Activated B cell treated with CpG ODN at 0.5 μM for 24 hours (primary cell): ENCODE data around the gene FURIN. TPM values are rescaled to one million over a fixed set of nuclear protein-coding genes. Genes with fewer than 3 reads are reported as not detected.

Experiments
- ATAC-seq: fragments of 200-7000 bp; cut with Tn5 transposase; one replicate; pipeline ENCODE4 v1.10.0; 2021; ENCODE audit warnings: low read depth, mild to moderate bottlenecking, moderate library complexity
- CTCF ChIA-PET: fragments of 350-600 bp; sonication (Branson Sonifier 250); formaldehyde crosslinking; loops from one replicate; lab custom pipeline; 2021; ENCODE audit warnings: antibody characterized with exemption; lab: Charles Lee
- POLR2A ChIA-PET: fragments of 350-600 bp; sonication (Branson Sonifier 250); formaldehyde crosslinking; loops from one replicate; lab custom pipeline; 2021; ENCODE audit warnings: antibody characterized with exemption; lab: Charles Lee
- DNase-seq: peaks from one replicate; pipeline ENCODE4 v3.0.0; 2022
- H3K27ac Mint-ChIP-seq: one replicate; pipeline ENCODE4 v1.8.0; 2020; ENCODE audit warnings: mixed read lengths
- H3K27me3 Mint-ChIP-seq: one replicate; pipeline ENCODE4 v1.8.0; 2021; ENCODE audit warnings: mixed read lengths
- H3K36me3 Mint-ChIP-seq: one replicate; pipeline ENCODE4 v1.8.0; 2021; ENCODE audit warnings: low read depth, mixed read lengths
- H3K4me1 Mint-ChIP-seq: one replicate; pipeline ENCODE4 v1.8.0; 2021; ENCODE audit warnings: mixed read lengths
- H3K4me3 Mint-ChIP-seq: one replicate; pipeline ENCODE4 v1.8.0; 2020; ENCODE audit warnings: mild to moderate bottlenecking, mixed read lengths
- H3K9me3 Mint-ChIP-seq: one replicate; pipeline ENCODE4 v1.8.0; 2020; ENCODE audit warnings: mixed read lengths
- intact Hi-C: fragments of 100-400 bp; cut with micrococcal nuclease; formaldehyde crosslinking; loops from one replicate; pipeline ENCODE4 v1.15.1; 2024
- total RNA-seq: library from RNA; stranded (reverse); gene quantifications from 2 replicates; pipeline ENCODE4 v1.2.3, GENCODE V29; 2022
- TF ChIP-seq, protein P1 (sequence below): fragments of 200-600 bp; IDR thresholded peaks from one replicate; pipeline ENCODE4 v1.8.0; 2022; ENCODE audit warnings: antibody characterized with exemption, mild to moderate bottlenecking

Gene FURIN
- total RNA-seq, 1 donor from 2014 or later, result 46.5 TPM

GRCh38 chr15:90931575-90931827 is 63.1 kb downstream of the FURIN start:
- CTCF ChIA-PET, result interaction anchor here (0.6 to 8.7 kb wide), 24 partner anchors 12 to 630 kb away, joined by 3 to 193 read pairs (median 4); partner anchors contain the start of genes BLM, FES, MAN2A2 and RCCD1
- TF ChIP-seq, protein P1, sequence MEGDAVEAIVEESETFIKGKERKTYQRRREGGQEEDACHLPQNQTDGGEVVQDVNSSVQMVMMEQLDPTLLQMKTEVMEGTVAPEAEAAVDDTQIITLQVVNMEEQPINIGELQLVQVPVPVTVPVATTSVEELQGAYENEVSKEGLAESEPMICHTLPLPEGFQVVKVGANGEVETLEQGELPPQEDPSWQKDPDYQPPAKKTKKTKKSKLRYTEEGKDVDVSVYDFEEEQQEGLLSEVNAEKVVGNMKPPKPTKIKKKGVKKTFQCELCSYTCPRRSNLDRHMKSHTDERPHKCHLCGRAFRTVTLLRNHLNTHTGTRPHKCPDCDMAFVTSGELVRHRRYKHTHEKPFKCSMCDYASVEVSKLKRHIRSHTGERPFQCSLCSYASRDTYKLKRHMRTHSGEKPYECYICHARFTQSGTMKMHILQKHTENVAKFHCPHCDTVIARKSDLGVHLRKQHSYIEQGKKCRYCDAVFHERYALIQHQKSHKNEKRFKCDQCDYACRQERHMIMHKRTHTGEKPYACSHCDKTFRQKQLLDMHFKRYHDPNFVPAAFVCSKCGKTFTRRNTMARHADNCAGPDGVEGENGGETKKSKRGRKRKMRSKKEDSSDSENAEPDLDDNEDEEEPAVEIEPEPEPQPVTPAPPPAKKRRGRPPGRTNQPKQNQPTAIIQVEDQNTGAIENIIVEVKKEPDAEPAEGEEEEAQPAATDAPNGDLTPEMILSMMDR, result no peak
- no peak for ATAC-seq
- H3K36me3 Mint-ChIP-seq, result peaks cover 6% of the 10 kb centered on the region
- H3K4me1 Mint-ChIP-seq, result peaks cover 49% of the 10 kb centered on the region
- DNase-seq, result no peak
- H3K4me3 Mint-ChIP-seq, result peak overlapping the region; percentile 96
- no peaks in the 10 kb centered on the region for H3K27me3 Mint-ChIP-seq
- H3K27ac Mint-ChIP-seq, result peak overlapping the region; percentile 97
- H3K9me3 Mint-ChIP-seq, result no peaks in the 10 kb centered on the region
- intact Hi-C loops, result loop anchor here (5.0 kb wide), 5 partner anchors 264 to 829 kb away; partner anchors contain the start of genes CIB1, GDPGP1 and IDH2
- POLR2A ChIA-PET, result interaction anchor here (0.5 to 8.7 kb wide), 24 partner anchors 8 to 1370 kb away, joined by 3 to 213 read pairs (median 4); partner anchors contain the start of genes AP3S2, BLM, FES and IQGAP1

- Mint-ChIP-seq H3K27ac (peak within 1 kb of the TSS; percentile 97), H3K27me3 (no peaks in the 10 kb centered on the region), H3K36me3 (peaks cover 9% of the 10 kb centered on the region), H3K4me3 (peak within 1 kb of the TSS; percentile 96), H3K9me3 (no peaks in the 10 kb centered on the region), H3K4me1 (peaks cover 53% of the 10 kb centered on the region)
- ChIA-PET CTCF (interaction anchor here (0.6 to 8.7 kb wide), 31 partner anchors 9 to 631 kb away, joined by 3 to 193 read pairs (median 4); partner anchors contain the start of genes BLM, FES, MAN2A2 and RCCD1), POLR2A (interaction anchor here (0.5 to 8.7 kb wide), 29 partner anchors 9 to 1038 kb away, joined by 3 to 213 read pairs (median 4); partner anchors contain the start of genes AP3S2, BLM, FES and IQGAP1)
- DNase-seq, result peak; percentile 95
- ATAC-seq, result peak; percentile 56
- intact Hi-C loops, result loop anchor here (1.0 to 5.0 kb wide), 6 partner anchors 265 to 830 kb away; partner anchors contain the start of genes CIB1, GDPGP1, IDH2 and IQGAP1
- TF ChIP-seq, protein P1, result peak; percentile 85
Observed at GRCh38 chr15:90931828-90932659, 63.7 kb downstream of the FURIN start, which contains the start of gene HDDC3. TSS of gene HDDC3 (minus strand) at chr15:90932549. CDS start at chr15:90932540, 9 bp downstream.

- CTCF ChIA-PET, result interaction anchor here (0.8 to 8.7 kb wide), 21 partner anchors 10 to 640 kb away, joined by 3 to 193 read pairs (median 6); partner anchors contain the start of genes BLM, FES, MAN2A2 and RCCD1
- Mint-ChIP-seq H3K9me3 (no peaks in the 10 kb centered on the region), H3K4me3 (peak overlapping the region; percentile 96), H3K27me3 (no peaks in the 10 kb centered on the region), H3K4me1 (peaks cover 53% of the 10 kb centered on the region), H3K27ac (peak overlapping the region; percentile 97), H3K36me3 (peaks cover 9% of the 10 kb centered on the region)
- intact Hi-C loops, result loop anchor here (1.0 to 5.0 kb wide), 6 partner anchors 265 to 830 kb away; partner anchors contain the start of genes CIB1, GDPGP1, IDH2 and IQGAP1
- DNase-seq (no peak), ATAC-seq (no peak)
- TF ChIP-seq, protein P1, result peak; percentile 9
- POLR2A ChIA-PET, result interaction anchor here (0.5 to 8.7 kb wide), 17 partner anchors 9 to 667 kb away, joined by 3 to 213 read pairs (median 5); partner anchors contain the start of genes BLM, FES, MAN2A2 and NGRN
Observed at GRCh38 chr15:90932660-90932991, 64.2 kb downstream of the FURIN start.

Other genes with a start within 250 kb of the FURIN start
- gene BLM, start 151.2 kb upstream of the FURIN start, total RNA-seq, result 18.2 and 23.4 TPM in 2 replicates
- 19.7 and 27.4 TPM in 2 replicates for gene FES, start 15.9 kb downstream of the FURIN start, total RNA-seq
- 115 and 133 TPM in 2 replicates for gene MAN2A2, start 34.7 kb downstream of the FURIN start, total RNA-seq
- gene HDDC3, start 64.0 kb downstream of the FURIN start, total RNA-seq, result 17.6 and 19.0 TPM in 2 replicates
- gene UNC45A, start 66.7 kb downstream of the FURIN start, total RNA-seq, result 72.8 and 73.2 TPM in 2 replicates
- 15.7 and 19.3 TPM in 2 replicates for gene RCCD1, start 86.3 kb downstream of the FURIN start, total RNA-seq
- gene PRC1, start 125.9 kb downstream of the FURIN start, total RNA-seq, result 8.1 and 9.3 TPM in 2 replicates
- 27.3 and 33.4 TPM in 2 replicates for gene VPS33B, start 154.0 kb downstream of the FURIN start, total RNA-seq
- not detected in 2 replicates for gene SV2B, start 231.7 kb downstream of the FURIN start, total RNA-seq